Astrocyte of the spinal cord (primary cell): Measurements from ENCODE around the gene AP1S3.

Source experiments
- DNase-seq: peaks from one replicate; pipeline ENCODE4 v3.0.0; 2011; ENCODE audit warnings: low read depth, low spot score
- H3K4me3 ChIP-seq: 2 replicates; pipeline ENCODE4 v1.5.1; 2011; ENCODE audit warnings: low read depth, mild to moderate bottlenecking, low read length, moderate library complexity
- in situ Hi-C: cut with HindIII; loops from 2 replicates; pipeline ENCODE4 v1.10.0; 2017; ENCODE audit warnings: low sequenced_read_pairs
- TF ChIP-seq, protein P1 (sequence below): IDR thresholded peaks from 2 replicates; pipeline ENCODE4 v1.5.1; 2012; ENCODE audit warnings: low read depth, mild to moderate bottlenecking, low read length, inconsistent platforms

Gene AP1S3

GRCh38 chr2:223855426-223855825 is 18.0 kb upstream of the AP1S3 start:
- no peak overlapping the region for H3K4me3 ChIP-seq
- in situ Hi-C loops = no loop called here
- TF ChIP-seq, protein P1, sequence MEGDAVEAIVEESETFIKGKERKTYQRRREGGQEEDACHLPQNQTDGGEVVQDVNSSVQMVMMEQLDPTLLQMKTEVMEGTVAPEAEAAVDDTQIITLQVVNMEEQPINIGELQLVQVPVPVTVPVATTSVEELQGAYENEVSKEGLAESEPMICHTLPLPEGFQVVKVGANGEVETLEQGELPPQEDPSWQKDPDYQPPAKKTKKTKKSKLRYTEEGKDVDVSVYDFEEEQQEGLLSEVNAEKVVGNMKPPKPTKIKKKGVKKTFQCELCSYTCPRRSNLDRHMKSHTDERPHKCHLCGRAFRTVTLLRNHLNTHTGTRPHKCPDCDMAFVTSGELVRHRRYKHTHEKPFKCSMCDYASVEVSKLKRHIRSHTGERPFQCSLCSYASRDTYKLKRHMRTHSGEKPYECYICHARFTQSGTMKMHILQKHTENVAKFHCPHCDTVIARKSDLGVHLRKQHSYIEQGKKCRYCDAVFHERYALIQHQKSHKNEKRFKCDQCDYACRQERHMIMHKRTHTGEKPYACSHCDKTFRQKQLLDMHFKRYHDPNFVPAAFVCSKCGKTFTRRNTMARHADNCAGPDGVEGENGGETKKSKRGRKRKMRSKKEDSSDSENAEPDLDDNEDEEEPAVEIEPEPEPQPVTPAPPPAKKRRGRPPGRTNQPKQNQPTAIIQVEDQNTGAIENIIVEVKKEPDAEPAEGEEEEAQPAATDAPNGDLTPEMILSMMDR = no peak
- DNase-seq = peak; percentile 61

DNA sequence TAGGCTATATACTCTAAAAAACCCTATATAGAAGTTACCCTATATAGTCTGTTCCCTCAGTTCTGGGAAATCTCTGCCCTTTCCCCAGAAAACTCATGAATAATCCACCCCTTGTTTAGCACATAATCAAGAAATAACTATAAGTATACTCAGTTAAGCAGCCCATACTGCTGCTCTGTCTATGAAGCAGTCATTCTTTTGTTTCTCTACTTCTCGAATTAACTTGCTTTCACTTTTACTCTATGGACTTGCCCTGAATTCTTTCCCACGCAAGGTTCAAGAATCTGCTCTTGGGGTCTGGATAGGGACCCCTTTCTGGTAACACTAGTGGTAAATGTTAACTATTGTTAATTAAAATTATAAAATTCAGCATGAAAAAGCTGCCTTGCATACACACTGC is 17.4 kb upstream of the AP1S3 start:
- TF ChIP-seq, protein P1 = no peak
- DNase-seq = no peak
- no peak overlapping the region for H3K4me3 ChIP-seq
- in situ Hi-C loops = no loop called here

- in situ Hi-C loops = no loop called here
- no peak overlapping the region for H3K4me3 ChIP-seq
- no peak for DNase-seq
- TF ChIP-seq, protein P1 = no peak
Measured at GRCh38 chr2:223853425-223853837, 16.0 kb upstream of the AP1S3 start.

DNA sequence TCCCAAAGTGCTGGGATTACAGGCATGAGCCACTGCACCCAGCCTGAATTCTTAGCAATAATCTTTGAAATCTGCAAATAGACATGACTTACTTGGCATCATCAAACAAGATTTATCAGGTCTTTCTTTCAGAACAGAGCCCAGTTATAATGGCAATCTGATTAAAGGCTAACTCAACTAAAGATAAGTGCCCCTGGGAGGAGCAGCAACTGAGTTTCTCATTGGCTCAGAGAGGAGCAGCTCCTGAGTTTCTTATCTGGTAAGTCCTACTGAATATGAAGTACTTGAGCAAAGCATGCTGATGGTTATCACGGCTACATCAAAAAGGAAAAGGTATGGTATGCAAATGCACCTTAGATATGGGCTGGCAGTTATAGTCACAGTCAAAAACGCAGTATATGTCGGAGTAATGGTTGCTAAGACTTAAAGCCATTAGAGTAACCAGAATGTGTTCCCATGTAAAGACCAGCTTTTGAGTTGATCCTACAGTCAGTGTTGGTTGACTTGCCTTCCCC is 15.0 kb upstream of the AP1S3 start:
- in situ Hi-C loops = no loop called here
- no peak overlapping the region for H3K4me3 ChIP-seq
- TF ChIP-seq, protein P1 = no peak
- no peak for DNase-seq

DNA sequence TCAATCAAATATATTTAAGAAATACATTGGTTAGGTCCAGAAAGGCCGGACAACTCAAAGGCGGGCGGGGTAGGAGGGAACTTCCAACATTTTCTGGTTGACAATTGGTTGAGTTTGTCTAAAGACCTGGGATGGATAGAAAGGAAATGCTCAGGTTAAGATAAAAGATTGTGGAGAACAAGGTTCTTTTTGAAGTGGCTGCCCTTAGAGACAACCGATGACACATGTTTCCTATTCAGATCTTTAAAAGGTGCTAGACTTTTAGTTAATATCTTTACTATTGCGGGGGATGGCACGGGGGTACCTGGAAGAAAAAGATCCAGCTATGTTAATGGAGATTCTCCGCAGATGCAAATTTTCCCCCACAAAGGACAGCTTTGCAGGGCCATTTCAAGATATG is 10.0 kb upstream of the AP1S3 start:
- TF ChIP-seq, protein P1 = no peak
- no peak for DNase-seq
- no peak overlapping the region for H3K4me3 ChIP-seq
- in situ Hi-C loops = no loop called here

DNA sequence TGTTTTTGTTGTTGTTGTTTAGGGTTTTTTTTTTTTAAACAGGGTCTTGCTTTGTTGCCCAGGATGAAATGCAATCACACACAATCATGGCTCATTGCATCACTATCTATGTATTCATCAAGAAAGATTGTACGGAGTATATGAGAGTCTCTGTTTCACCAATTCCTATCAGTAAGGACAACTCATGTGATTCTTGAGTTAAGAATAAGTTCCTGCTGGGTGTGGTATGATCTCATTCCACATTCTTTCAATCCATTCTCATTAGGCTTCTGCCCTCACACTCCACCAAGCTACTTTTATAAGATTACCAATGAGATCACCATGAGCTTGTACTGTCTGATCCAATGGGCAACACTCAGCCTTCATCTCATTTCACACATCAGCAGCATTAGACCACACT is 9.1 kb upstream of the AP1S3 start:
- TF ChIP-seq, protein P1 = no peak
- peak; percentile 85 for DNase-seq

More for the DNA sequence above, 9.1 kb upstream of the AP1S3 start:
- no peak overlapping the region for H3K4me3 ChIP-seq
- in situ Hi-C loops = no loop called here
